ENCODE data around the gene CDH22. TPM values are rescaled to one million over a fixed set of nuclear protein-coding genes. Genes with fewer than 3 reads are reported as not detected.

The CDH22 gene
- total and polyA plus RNA-seq, 9 of the 15 experiments (the other 6 are each of a cell fraction or from before 2014, with no cell fraction given), result 0.07 to 0.08 TPM; not detected in 7

- TF ChIP-seq SRF (CRISPR knock-in tag; IDR thresholded peaks at IDR 0.05) (no peak), ZBTB26 (CRISPR knock-in tag; IDR thresholded peaks at IDR 0.05) (0 out of 2 replicates have a peak, but pooled peaks have one; percentile 88), CC2D1A (IDR thresholded peaks at IDR 0.05) (no peak), DPF2 (IDR thresholded peaks at IDR 0.05) (no peak), CEBPZ (IDR thresholded peaks at IDR 0.05; ENCODE audit: borderline replicate concordance, low read depth, low read length) (no peak), HLTF (IDR thresholded peaks at IDR 0.05) (no peak), POLR3A (IDR thresholded peaks at IDR 0.05; ENCODE audit: borderline replicate concordance, extremely low read depth, insufficient read depth, insufficient read length) (no peak), NFE2 (IDR thresholded peaks at IDR 0.05; ENCODE audit: low read depth) (no peak), TCFL5 (CRISPR knock-in tag; conservative IDR thresholded peaks at IDR 0.05) (no peak), CBX5 (IDR thresholded peaks at IDR 0.05; ENCODE audit: borderline replicate concordance, low read depth) (no peak), ZNF444 (CRISPR knock-in tag; IDR thresholded peaks at IDR 0.05) (no peak), BMI1 (IDR thresholded peaks at IDR 0.05; ENCODE audit: low read length) (no peak)
- TF ChIP-seq, protein P1, sequence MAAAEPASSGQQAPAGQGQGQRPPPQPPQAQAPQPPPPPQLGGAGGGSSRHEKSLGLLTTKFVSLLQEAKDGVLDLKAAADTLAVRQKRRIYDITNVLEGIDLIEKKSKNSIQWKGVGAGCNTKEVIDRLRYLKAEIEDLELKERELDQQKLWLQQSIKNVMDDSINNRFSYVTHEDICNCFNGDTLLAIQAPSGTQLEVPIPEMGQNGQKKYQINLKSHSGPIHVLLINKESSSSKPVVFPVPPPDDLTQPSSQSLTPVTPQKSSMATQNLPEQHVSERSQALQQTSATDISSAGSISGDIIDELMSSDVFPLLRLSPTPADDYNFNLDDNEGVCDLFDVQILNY (CRISPR knock-in tag; IDR thresholded peaks at IDR 0.05), result no peak
- TF ChIP-seq, protein P2, sequence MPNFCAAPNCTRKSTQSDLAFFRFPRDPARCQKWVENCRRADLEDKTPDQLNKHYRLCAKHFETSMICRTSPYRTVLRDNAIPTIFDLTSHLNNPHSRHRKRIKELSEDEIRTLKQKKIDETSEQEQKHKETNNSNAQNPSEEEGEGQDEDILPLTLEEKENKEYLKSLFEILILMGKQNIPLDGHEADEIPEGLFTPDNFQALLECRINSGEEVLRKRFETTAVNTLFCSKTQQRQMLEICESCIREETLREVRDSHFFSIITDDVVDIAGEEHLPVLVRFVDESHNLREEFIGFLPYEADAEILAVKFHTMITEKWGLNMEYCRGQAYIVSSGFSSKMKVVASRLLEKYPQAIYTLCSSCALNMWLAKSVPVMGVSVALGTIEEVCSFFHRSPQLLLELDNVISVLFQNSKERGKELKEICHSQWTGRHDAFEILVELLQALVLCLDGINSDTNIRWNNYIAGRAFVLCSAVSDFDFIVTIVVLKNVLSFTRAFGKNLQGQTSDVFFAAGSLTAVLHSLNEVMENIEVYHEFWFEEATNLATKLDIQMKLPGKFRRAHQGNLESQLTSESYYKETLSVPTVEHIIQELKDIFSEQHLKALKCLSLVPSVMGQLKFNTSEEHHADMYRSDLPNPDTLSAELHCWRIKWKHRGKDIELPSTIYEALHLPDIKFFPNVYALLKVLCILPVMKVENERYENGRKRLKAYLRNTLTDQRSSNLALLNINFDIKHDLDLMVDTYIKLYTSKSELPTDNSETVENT (CRISPR knock-in tag; IDR thresholded peaks at IDR 0.05), result no peak
- TF ChIP-seq, protein P3, sequence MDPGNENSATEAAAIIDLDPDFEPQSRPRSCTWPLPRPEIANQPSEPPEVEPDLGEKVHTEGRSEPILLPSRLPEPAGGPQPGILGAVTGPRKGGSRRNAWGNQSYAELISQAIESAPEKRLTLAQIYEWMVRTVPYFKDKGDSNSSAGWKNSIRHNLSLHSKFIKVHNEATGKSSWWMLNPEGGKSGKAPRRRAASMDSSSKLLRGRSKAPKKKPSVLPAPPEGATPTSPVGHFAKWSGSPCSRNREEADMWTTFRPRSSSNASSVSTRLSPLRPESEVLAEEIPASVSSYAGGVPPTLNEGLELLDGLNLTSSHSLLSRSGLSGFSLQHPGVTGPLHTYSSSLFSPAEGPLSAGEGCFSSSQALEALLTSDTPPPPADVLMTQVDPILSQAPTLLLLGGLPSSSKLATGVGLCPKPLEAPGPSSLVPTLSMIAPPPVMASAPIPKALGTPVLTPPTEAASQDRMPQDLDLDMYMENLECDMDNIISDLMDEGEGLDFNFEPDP (CRISPR knock-in tag; IDR thresholded peaks at IDR 0.05), result no peak
Measured at GRCh38 chr20:46344488-46345162, 36.3 kb upstream of the CDH22 start (continued).
